Left ventricle myocardium inferior (tissue), 1 donor: ENCODE results near the gene KCNE3. TPM values are rescaled to one million over a fixed set of nuclear protein-coding genes. Genes with fewer than 3 reads are reported as not detected.

Experiments
- DNase-seq: peaks from one replicate; pipeline ENCODE4 v3.0.0-alpha.2; 2020
- H3K27ac ChIP-seq: fragments of 200-600 bp; replicated peaks from 2 replicates; pipeline ENCODE4 v1.8.0; 2021
- H3K27me3 ChIP-seq: fragments of 200-600 bp; 2 replicates; pipeline ENCODE4 v1.8.0; 2021; ENCODE audit warnings: low read depth
- H3K36me3 ChIP-seq: fragments of 200-600 bp; 2 replicates; pipeline ENCODE4 v1.8.0; 2021
- H3K4me1 ChIP-seq: fragments of 200-600 bp; 2 replicates; pipeline ENCODE4 v1.8.0; 2021
- H3K4me3 ChIP-seq: fragments of 200-600 bp; 2 replicates; pipeline ENCODE4 v1.8.0; 2021; ENCODE audit warnings: mild to moderate bottlenecking, moderate library complexity
- H3K9me3 ChIP-seq: fragments of 200-600 bp; replicated peaks from 2 replicates; pipeline ENCODE4 v1.8.0; 2021
- CTCF ChIP-seq: fragments of 200-600 bp; IDR thresholded peaks from 2 replicates; pipeline ENCODE4 v1.8.0; 2021; ENCODE audit warnings: antibody characterized with exemption, mild to moderate bottlenecking, borderline replicate concordance
- intact Hi-C: fragments of 100-400 bp; cut with micrococcal nuclease; formaldehyde crosslinking; loops from one replicate; pipeline ENCODE4 v1.11.0; 2022
- total RNA-seq: library from RNA; stranded (reverse); fragmentation: NEBNext Ultra II Directional; extraction: Animal tissue kit (Norgen Biotek cat#: 25700); gene quantifications from one replicate; pipeline ENCODE4 v1.2.1, GENCODE V29; 2021
- donor health status: DM: no; HTN: yes; CAD: no; lungs with severe emphysema.

The KCNE3 gene
- total RNA-seq, 1 donor from 2014 or later = 4.3 TPM

GRCh38 chr11:74449369-74449931 lies 17.9 kb downstream of the KCNE3 start:
- Histone ChIP-seq H3K27ac (no peak overlapping the region), H3K27me3 (peaks cover 13% of the 10 kb centered on the region), H3K4me3 (no peak overlapping the region), H3K36me3 (no peaks in the 10 kb centered on the region), H3K9me3 (no peaks in the 10 kb centered on the region), H3K4me1 (peaks cover 1% of the 10 kb centered on the region)
- DNase-seq = no peak
- intact Hi-C loops = loop anchor here (2.0 to 5.0 kb wide), 2 partner anchors 61 to 192 kb away; no protein-coding TSS in a partner anchor
- TF ChIP-seq CTCF = peak; percentile 80

- no peak for TF ChIP-seq CTCF
- no peak for DNase-seq
- Histone ChIP-seq H3K27ac (no peak overlapping the region), H3K36me3 (no peaks in the 10 kb centered on the region), H3K4me3 (no peak overlapping the region), H3K4me1 (peaks cover 18% of the 10 kb centered on the region), H3K9me3 (no peaks in the 10 kb centered on the region), H3K27me3 (peaks cover 10% of the 10 kb centered on the region)
- intact Hi-C loops = loop anchor here (2.0 to 5.0 kb wide), 2 partner anchors 59 to 190 kb away; no protein-coding TSS in a partner anchor
Observed at GRCh38 chr11:74447720-74448119, 19.6 kb downstream of the KCNE3 start.

- Histone ChIP-seq H3K27ac (no peak overlapping the region), H3K4me3 (no peak overlapping the region), H3K4me1 (peaks cover 19% of the 10 kb centered on the region), H3K9me3 (no peaks in the 10 kb centered on the region), H3K36me3 (no peaks in the 10 kb centered on the region), H3K27me3 (no peaks in the 10 kb centered on the region)
- intact Hi-C loops = loop anchor here (5.0 kb wide), 1 partner anchor 189 kb away; no protein-coding TSS in a partner anchor
- no peak for TF ChIP-seq CTCF
- DNase-seq = no peak
Observed at GRCh38 chr11:74446532-74446938, 20.8 kb downstream of the KCNE3 start.

GRCh38 chr11:74444173-74444826 lies 23.0 kb downstream of the KCNE3 start:
- intact Hi-C loops = no loop called here
- no peak for TF ChIP-seq CTCF
- Histone ChIP-seq H3K4me3 (no peak overlapping the region), H3K9me3 (no peaks in the 10 kb centered on the region), H3K27me3 (no peaks in the 10 kb centered on the region), H3K36me3 (no peaks in the 10 kb centered on the region), H3K4me1 (peaks cover 19% of the 10 kb centered on the region), H3K27ac (no peak overlapping the region)
- no peak for DNase-seq

GRCh38 chr11:74443071-74443864 lies 24.1 kb downstream of the KCNE3 start:
- peaks cover 19% of the 10 kb centered on the region for H3K4me1 ChIP-seq
- H3K27ac ChIP-seq = no peak overlapping the region
- H3K27me3 ChIP-seq = no peaks in the 10 kb centered on the region
- peak; percentile 39 for TF ChIP-seq CTCF
- intact Hi-C loops = no loop called here
- no peaks in the 10 kb centered on the region for H3K9me3 ChIP-seq
- no peak for DNase-seq
- peak overlapping the region; percentile 6 for H3K4me3 ChIP-seq
- H3K36me3 ChIP-seq = no peaks in the 10 kb centered on the region
